T-helper 1 cell (primary cell): ENCODE data around the gene KCNA10.
A peak's percentile ranks its signal among the peaks of the same experiment; 100 is the strongest.

Source experiments
- DNase-seq, 5 donors: peaks; one replicate each; pipeline ENCODE4 v3.0.0-alpha.2; 2012 to 2020
- total RNA-seq, 4 donors: gene quantifications; one replicate each; lab custom pipeline; 2026; lab: John Stamatoyannopoulos, UW

KCNA10 gene
- 0 to 0.12 (median 0) reads per million in 4 donors for total RNA-seq

- no peak for DNase-seq
Observed at GRCh38 chr1:110519125-110519810, at the start of gene KCNA10. Gene KCNA10, minus strand, starts transcription at chr1:110519175. Its CDS starts 388 bp downstream, at chr1:110518787.

GRCh38 chr1:110566836-110567235 lies 47.9 kb upstream of the KCNA10 start:
- no peak for DNase-seq

- no peak for DNase-seq
Observed at GRCh38 chr1:110565565-110565964, 46.6 kb upstream of the KCNA10 start.

GRCh38 chr1:110563089-110563488 lies 44.1 kb upstream of the KCNA10 start:
- no peak for DNase-seq

- no peak for DNase-seq
Observed at GRCh38 chr1:110561596-110561995, 42.6 kb upstream of the KCNA10 start.

- DNase-seq, result no peak
Observed at GRCh38 chr1:110559157-110559556, 40.2 kb upstream of the KCNA10 start.

GRCh38 chr1:110557481-110557880 lies 38.5 kb upstream of the KCNA10 start:
- no peak for DNase-seq

GRCh38 chr1:110556471-110556807 lies 37.5 kb upstream of the KCNA10 start:
- no peak for DNase-seq

GRCh38 chr1:110555807-110556470 lies 37.0 kb upstream of the KCNA10 start:
- DNase-seq, result no peak

GRCh38 chr1:110554871-110555801 lies 36.2 kb upstream of the KCNA10 start:
- DNase-seq, result peak; percentile 19 to 41 (median 38)

GRCh38 chr1:110551278-110551809 lies 32.4 kb upstream of the KCNA10 start:
- DNase-seq, result no peak

GRCh38 chr1:110549831-110550230 lies 30.9 kb upstream of the KCNA10 start:
- no peak for DNase-seq

- no peak for DNase-seq
Observed at GRCh38 chr1:110548381-110548780, 29.4 kb upstream of the KCNA10 start.

GRCh38 chr1:110547017-110547416 lies 28.0 kb upstream of the KCNA10 start:
- DNase-seq, result no peak

- DNase-seq, result no peak
Observed at GRCh38 chr1:110545492-110545891, 26.5 kb upstream of the KCNA10 start.

- DNase-seq, result no peak
Observed at GRCh38 chr1:110544753-110545152, 25.8 kb upstream of the KCNA10 start.

- DNase-seq, result no peak
Observed at GRCh38 chr1:110542725-110543124, 23.8 kb upstream of the KCNA10 start.

GRCh38 chr1:110541906-110542395 lies 23.0 kb upstream of the KCNA10 start:
- no peak for DNase-seq

- no peak for DNase-seq
Observed at GRCh38 chr1:110540891-110541685, 22.1 kb upstream of the KCNA10 start.

GRCh38 chr1:110538921-110539320 lies 19.9 kb upstream of the KCNA10 start:
- DNase-seq, result no peak

GRCh38 chr1:110538075-110538474 lies 19.1 kb upstream of the KCNA10 start:
- DNase-seq, result no peak

GRCh38 chr1:110535985-110536384 lies 17.0 kb upstream of the KCNA10 start:
- DNase-seq, result no peak
